Measurements from ENCODE around the gene AP5B1. TPM values are rescaled to one million over a fixed set of nuclear protein-coding genes. Genes with fewer than 3 reads are reported as not detected.

The AP5B1 gene
- total and polyA plus RNA-seq, 2 experiments from 2014 or later, result 3.1 to 16.1 TPM

GRCh38 chr11:65792456-65792855 lies 11.7 kb upstream of the AP5B1 start:
- H3K9me2 ChIP-seq (ENCODE audit: insufficient read depth), result 0 out of 2 replicates have a peak, but pooled peaks cover 2% of the 10 kb centered on the region
- H3K4me1 Mint-ChIP-seq, result peaks cover 43% of the 10 kb centered on the region
- ATAC-seq (no peak), DNase-seq (ENCODE audit: low spot score) (no peak)
- no peaks in the 10 kb centered on the region for H4K20me1 ChIP-seq (replicated peaks; ENCODE audit: insufficient read depth)
- H3K27ac Mint-ChIP-seq, result peak overlapping the region; percentile 68; the same call in 1 of the 2 replicates
- no peak overlapping the region; the same call in 2 of the 3 replicates for H3K4me3 Mint-ChIP-seq
- no peaks in the 10 kb centered on the region for H3K9me3 Mint-ChIP-seq
- no peak overlapping the region for H3K4me2 ChIP-seq
- H3K36me3 Mint-ChIP-seq (ENCODE audit: low read depth), result no peaks in the 10 kb centered on the region
- no peak overlapping the region for H2AFZ ChIP-seq
- 0 out of 2 replicates have a peak, but pooled peaks cover 4% of the 10 kb centered on the region for H3F3A ChIP-seq (replicated peaks; ENCODE audit: low read depth)
- TF ChIP-seq STAT1 (IDR thresholded peaks at IDR 0.05; ENCODE audit: unreplicated experiment) (no peak), NANOG (IDR thresholded peaks at IDR 0.05; ENCODE audit: borderline replicate concordance) (no peak), EZH2phosphoT487 (IDR thresholded peaks at IDR 0.05; ENCODE audit: unreplicated experiment) (no peak), REST (IDR thresholded peaks at IDR 0.05; ENCODE audit: unreplicated experiment) (no peak)
- TF ChIP-seq, protein P1, sequence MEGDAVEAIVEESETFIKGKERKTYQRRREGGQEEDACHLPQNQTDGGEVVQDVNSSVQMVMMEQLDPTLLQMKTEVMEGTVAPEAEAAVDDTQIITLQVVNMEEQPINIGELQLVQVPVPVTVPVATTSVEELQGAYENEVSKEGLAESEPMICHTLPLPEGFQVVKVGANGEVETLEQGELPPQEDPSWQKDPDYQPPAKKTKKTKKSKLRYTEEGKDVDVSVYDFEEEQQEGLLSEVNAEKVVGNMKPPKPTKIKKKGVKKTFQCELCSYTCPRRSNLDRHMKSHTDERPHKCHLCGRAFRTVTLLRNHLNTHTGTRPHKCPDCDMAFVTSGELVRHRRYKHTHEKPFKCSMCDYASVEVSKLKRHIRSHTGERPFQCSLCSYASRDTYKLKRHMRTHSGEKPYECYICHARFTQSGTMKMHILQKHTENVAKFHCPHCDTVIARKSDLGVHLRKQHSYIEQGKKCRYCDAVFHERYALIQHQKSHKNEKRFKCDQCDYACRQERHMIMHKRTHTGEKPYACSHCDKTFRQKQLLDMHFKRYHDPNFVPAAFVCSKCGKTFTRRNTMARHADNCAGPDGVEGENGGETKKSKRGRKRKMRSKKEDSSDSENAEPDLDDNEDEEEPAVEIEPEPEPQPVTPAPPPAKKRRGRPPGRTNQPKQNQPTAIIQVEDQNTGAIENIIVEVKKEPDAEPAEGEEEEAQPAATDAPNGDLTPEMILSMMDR (conservative IDR thresholded peaks at IDR 0.05; ENCODE audit: low read depth in 2 of 2), result no peak
- no peak overlapping the region for H3K27ac ChIP-seq (ENCODE audit: low read depth)
- H3K4me1 ChIP-seq (ENCODE audit: insufficient read depth), result peaks cover 23% of the 10 kb centered on the region
- H3K4me3 ChIP-seq, result no peak overlapping the region
- no peaks in the 10 kb centered on the region for H3K36me3 ChIP-seq (ENCODE audit: insufficient read depth)
- H3K27me3 Mint-ChIP-seq (ENCODE audit: insufficient read depth, low read depth, poor library complexity), result peaks cover 21% of the 10 kb centered on the region
- H3K79me2 ChIP-seq (replicated peaks; ENCODE audit: insufficient read depth), result no peaks in the 10 kb centered on the region; the same call in 1 of the 2 replicates
- H3K27me3 ChIP-seq (ENCODE audit: insufficient read depth), result peaks cover 17% of the 10 kb centered on the region

DNA sequence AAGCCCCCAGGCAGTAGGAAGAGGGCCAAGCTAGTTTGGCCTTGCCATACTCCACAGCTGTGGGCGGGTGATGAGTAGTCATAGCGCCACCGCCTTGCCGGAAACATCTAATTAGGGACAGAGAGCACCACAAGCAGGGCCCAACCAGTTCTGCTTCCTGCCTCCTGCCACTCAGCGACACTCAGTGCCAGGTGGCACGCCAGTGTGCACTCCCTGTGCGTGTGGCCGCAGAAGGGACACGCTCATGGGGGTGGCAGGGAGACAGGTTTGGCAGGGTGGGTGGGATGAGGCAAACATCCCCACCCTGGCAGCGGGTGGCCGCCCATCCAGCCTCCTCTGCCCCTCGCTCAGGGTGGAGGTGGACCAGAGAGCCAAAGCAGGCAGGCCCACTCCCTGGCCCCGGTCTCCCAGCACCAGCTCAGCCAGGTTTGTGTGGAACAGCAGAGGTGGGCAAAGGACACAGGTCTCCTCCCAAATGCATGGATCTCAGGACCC lies 11.0 kb upstream of the AP5B1 start:
- Histone ChIP-seq H3K9me2 (ENCODE audit: insufficient read depth) (0 out of 2 replicates have a peak, but pooled peaks cover 2% of the 10 kb centered on the region), H3K27me3 (ENCODE audit: insufficient read depth) (peaks cover 22% of the 10 kb centered on the region), H3K4me1 (ENCODE audit: insufficient read depth) (peaks cover 23% of the 10 kb centered on the region), H3F3A (replicated peaks; ENCODE audit: low read depth) (no peaks in the 10 kb centered on the region), H3K36me3 (ENCODE audit: insufficient read depth) (no peaks in the 10 kb centered on the region), H3K27ac (ENCODE audit: low read depth) (no peak overlapping the region), H2AFZ (no peak overlapping the region), H3K4me3 (no peak overlapping the region), H3K4me2 (no peak overlapping the region), H3K79me2 (replicated peaks; ENCODE audit: insufficient read depth) (no peaks in the 10 kb centered on the region; the same call in 1 of the 2 replicates), H4K20me1 (replicated peaks; ENCODE audit: insufficient read depth) (no peaks in the 10 kb centered on the region)
- Mint-ChIP-seq H3K27ac (no peak overlapping the region), H3K9me3 (no peaks in the 10 kb centered on the region), H3K4me1 (peaks cover 36% of the 10 kb centered on the region), H3K4me3 (no peak overlapping the region), H3K36me3 (ENCODE audit: low read depth) (no peaks in the 10 kb centered on the region), H3K27me3 (ENCODE audit: insufficient read depth, low read depth, poor library complexity) (peaks cover 26% of the 10 kb centered on the region)
- no peak for ATAC-seq
- DNase-seq (ENCODE audit: low spot score), result no peak
- no peak for TF ChIP-seq REST (IDR thresholded peaks at IDR 0.05; ENCODE audit: unreplicated experiment)

Data from GM23338 (cell line).